ENCODE results near the gene C9orf50. TPM values are rescaled to one million over a fixed set of nuclear protein-coding genes. Genes with fewer than 3 reads are reported as not detected.

C9orf50 gene
- total RNA-seq, 1 donor from 2014 or later: 1.0 TPM

- DNase-seq (ENCODE audit: low spot score): peak; percentile 59
These were observed 50.2 kb downstream of the C9orf50 start for GRCh38 chr9:129570450-129571297.

GRCh38 chr9:129569502-129570449, 51.1 kb downstream of the C9orf50 start:
- DNase-seq (ENCODE audit: low spot score): no peak

GRCh38 chr9:129568560-129569501, 52.1 kb downstream of the C9orf50 start:
- peak; percentile 82 for DNase-seq (ENCODE audit: low spot score)

GRCh38 chr9:129567842-129568559, 52.9 kb downstream of the C9orf50 start:
- DNase-seq (ENCODE audit: low spot score): peak; percentile 69

- no peak for DNase-seq (ENCODE audit: low spot score)
These were observed 53.6 kb downstream of the C9orf50 start for GRCh38 chr9:129567329-129567728.

- no peak for DNase-seq (ENCODE audit: low spot score)
These were observed 54.2 kb downstream of the C9orf50 start for GRCh38 chr9:129566563-129567266.

- DNase-seq (ENCODE audit: low spot score): no peak
These were observed 58.0 kb downstream of the C9orf50 start for GRCh38 chr9:129562917-129563316.

- DNase-seq (ENCODE audit: low spot score): no peak
These were observed 58.4 kb downstream of the C9orf50 start for GRCh38 chr9:129562514-129562913.

Other genes with a start within 250 kb of the C9orf50 start
- 45.1 TPM for gene NTMT1, start 5.1 kb upstream of the C9orf50 start, total RNA-seq
- 21.0 TPM for gene ASB6, start 21.1 kb upstream of the C9orf50 start, total RNA-seq
- 1.5 TPM for gene PRRX2, start 44.5 kb upstream of the C9orf50 start, total RNA-seq
- gene PTGES, start 131.9 kb upstream of the C9orf50 start, total RNA-seq: 5.0 TPM
- 28.1 TPM for gene TOR1B, start 182.1 kb upstream of the C9orf50 start, total RNA-seq
- gene TOR1A, start 203.0 kb upstream of the C9orf50 start, total RNA-seq: 35.9 TPM
- gene C9orf78, start 214.2 kb upstream of the C9orf50 start, total RNA-seq: 53.6 TPM
- gene USP20, start 214.4 kb upstream of the C9orf50 start, total RNA-seq: 41.0 TPM